Adrenal gland (tissue), 12 donors: ENCODE results near the gene PGPEP1. TPM values are rescaled to one million over a fixed set of nuclear protein-coding genes. Genes with fewer than 3 reads are reported as not detected.
"Not testable (repeated sequence)": the region's sequence is repeated elsewhere in the genome, so short reads cannot be mapped to it uniquely, and the experiment has no call there.

Experiments
- DNase-seq, 7 donors: peaks; one replicate each; pipeline ENCODE4 v3.0.0-alpha.2; 2019 to 2020
- H3K27ac ChIP-seq, 5 donors: fragments of 200-600 bp; sonication (generic) in 4 of 5; 1 replicate in 3 of 5; 2 replicates in 2 of 5; pipeline versions ENCODE4 v1.5.1 to v1.8.0; 2016 to 2020; ENCODE audit warnings: mild to moderate bottlenecking in 1 of 5
- H3K27me3 ChIP-seq: fragments of 200-600 bp; 2 replicates; pipeline ENCODE4 v1.8.0; 2021
- H3K36me3 ChIP-seq, 2 donors: fragments of 200-600 bp; replicated peaks in 1 of 2; 1 replicate in 1 of 2; 2 replicates in 1 of 2; pipeline versions ENCODE4 v1.5.1 to v1.8.0; 2018 to 2022
- H3K4me1 ChIP-seq, 2 donors: fragments of 200-600 bp; replicated peaks in 1 of 2; 1 replicate in 1 of 2; 2 replicates in 1 of 2; pipeline versions ENCODE4 v1.5.1 to v1.8.0; 2018 to 2021
- H3K4me3 ChIP-seq, 4 donors: fragments of 200-600 bp; sonication (generic) in 3 of 4; one replicate each; pipeline ENCODE4 v1.5.1; 2016 to 2018
- H3K9me3 ChIP-seq, 3 donors: fragments of 200-600 bp; sonication (generic) in 1 of 3; replicated peaks in 1 of 3; 1 replicate in 2 of 3; 2 replicates in 1 of 3; pipeline versions ENCODE4 v1.5.1 to v1.8.0; 2016 to 2021
- POLR2A ChIP-seq, 2 donors: fragments of 450-650 bp; IDR thresholded peaks; one replicate each; pipeline ENCODE4 v1.6.1; 2017; ENCODE audit warnings: antibody characterized with exemption in 2 of 2, mild to moderate bottlenecking in 2 of 2, moderate library complexity in 1 of 2
- WGBS, 4 donors: extraction: QIAGEN DNeasy Blood & Tissue Kit in 2 of 4; methylation state at CpG; one replicate each; pipeline versions ENCODE4 v1.1.5 to v1.1.7; 2013 to 2017; 5-methylcytosine and 5-hydroxymethylcytosine counted together
- intact Hi-C, 2 donors: fragments of 100-400 bp; cut with DNase I; formaldehyde crosslinking; loops; one replicate each; pipeline versions ENCODE4 v1.14.1 to v1.15.0; 2022 to 2023
- polyA plus RNA-seq, 3 donors: library from polyadenylated mRNA; stranded (reverse); fragments of 200-250 nt in 2 of 3; fragments of 350-450 nt in 1 of 3; fragmentation: Illumina TruSeq in 1 of 3; extraction: RNeasy Lipid Tissue Mini Kit (QIAGEN cat#74804) in 1 of 3; gene quantifications; one replicate each; pipeline ENCODE4 v1.2.3, GENCODE V29; 2013 to 2014
- total RNA-seq, 9 donors: library from RNA; depleted of rRNA in 4 of 9; stranded (reverse); fragments of >200 nt in 4 of 9; fragments of 120-200 nt in 1 of 9; fragmentation: NEBNext Ultra II Directional in 1 of 9; extraction: Animal tissue kit (Norgen Biotek cat#: 25700) in 1 of 9; gene quantifications; one replicate each; pipeline versions ENCODE4 v1.1.0 to v1.2.4, GENCODE V29; 2013 to 2023
- TF ChIP-seq, protein P1 (sequence below), 6 experiments: fragments of 450-650 bp in 4 of 6; fragments of 200-600 bp in 2 of 6; sonication (generic) in 1 of 6; IDR thresholded peaks; 1 replicate in 5 of 6; 2 replicates in 1 of 6; pipeline versions ENCODE4 v1.5.1 to v1.8.0; 2016 to 2021; ENCODE audit warnings: antibody characterized with exemption in 6 of 6, mild to moderate bottlenecking in 2 of 6, moderate library complexity in 1 of 6
- donor health status: healthy with polysubstance abuse.
- donor health status: Bipolar disorder and iron deficiency.
- donor health status: DM: yes; HTN: yes; CAD: no.
- donor health status: DM: no; HTN: no; CAD: no.
- donor health status: DM: no; HTN: no; CAD: no.
- donor health status: DM: yes; HTN: yes; CAD: no.

Gene PGPEP1
- total and polyA plus RNA-seq, 12 donors, result 19.0 to 89.2 (median 44.0) TPM

DNA sequence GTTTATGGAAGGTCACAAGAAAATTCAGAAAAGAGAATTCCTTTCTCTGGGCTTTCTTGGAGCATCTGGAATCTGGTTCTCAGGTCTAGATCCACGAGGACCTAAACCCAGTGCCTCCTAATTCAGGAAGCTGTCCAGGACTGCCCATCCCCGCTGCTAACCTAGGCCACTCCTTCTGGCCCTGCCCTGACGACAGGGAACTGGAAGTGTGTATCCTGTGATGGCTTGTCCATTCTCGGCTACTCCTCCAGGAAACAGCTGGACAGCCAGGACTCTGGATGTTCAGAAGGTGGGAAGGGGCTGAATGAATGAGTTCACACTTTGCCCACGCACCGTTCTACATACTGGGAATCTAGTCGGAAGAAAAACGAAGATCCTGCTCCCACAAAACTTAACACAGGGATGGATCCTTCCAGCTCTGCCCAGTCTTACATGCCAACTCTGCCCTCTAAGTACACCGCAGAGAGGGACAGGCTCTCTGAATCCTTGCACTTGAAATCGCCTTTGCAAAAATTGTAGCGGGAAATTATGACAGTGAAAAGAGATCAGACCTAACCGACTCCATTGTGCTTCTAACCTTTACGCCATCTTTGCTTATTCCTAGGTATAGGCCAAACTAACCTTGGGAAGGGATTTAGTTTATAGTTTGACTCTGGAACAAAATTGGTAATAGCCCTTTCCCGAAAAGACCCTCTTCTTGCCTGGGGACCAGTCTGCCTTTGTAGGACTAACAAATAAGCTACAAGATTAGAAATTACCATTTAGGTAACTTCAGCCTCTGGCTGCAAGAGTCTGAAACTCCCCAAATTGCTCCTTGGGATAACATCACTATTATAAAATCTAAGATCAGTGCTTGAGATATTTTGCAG is 19.3 kb upstream of the PGPEP1 start:
- 70 to 76% (median 73%) methylated on average over 13 to 14 of the region's 14 CpGs for WGBS, 4 donors
- peak in 1 of 7 donors; percentile 60 for DNase-seq
- peak overlapping the region in 4 of 5 donors; percentile 10 to 97 (median 60) for H3K27ac ChIP-seq
- no peak for TF ChIP-seq POLR2A (IDR thresholded peaks at IDR 0.05)
- TF ChIP-seq, protein P1, sequence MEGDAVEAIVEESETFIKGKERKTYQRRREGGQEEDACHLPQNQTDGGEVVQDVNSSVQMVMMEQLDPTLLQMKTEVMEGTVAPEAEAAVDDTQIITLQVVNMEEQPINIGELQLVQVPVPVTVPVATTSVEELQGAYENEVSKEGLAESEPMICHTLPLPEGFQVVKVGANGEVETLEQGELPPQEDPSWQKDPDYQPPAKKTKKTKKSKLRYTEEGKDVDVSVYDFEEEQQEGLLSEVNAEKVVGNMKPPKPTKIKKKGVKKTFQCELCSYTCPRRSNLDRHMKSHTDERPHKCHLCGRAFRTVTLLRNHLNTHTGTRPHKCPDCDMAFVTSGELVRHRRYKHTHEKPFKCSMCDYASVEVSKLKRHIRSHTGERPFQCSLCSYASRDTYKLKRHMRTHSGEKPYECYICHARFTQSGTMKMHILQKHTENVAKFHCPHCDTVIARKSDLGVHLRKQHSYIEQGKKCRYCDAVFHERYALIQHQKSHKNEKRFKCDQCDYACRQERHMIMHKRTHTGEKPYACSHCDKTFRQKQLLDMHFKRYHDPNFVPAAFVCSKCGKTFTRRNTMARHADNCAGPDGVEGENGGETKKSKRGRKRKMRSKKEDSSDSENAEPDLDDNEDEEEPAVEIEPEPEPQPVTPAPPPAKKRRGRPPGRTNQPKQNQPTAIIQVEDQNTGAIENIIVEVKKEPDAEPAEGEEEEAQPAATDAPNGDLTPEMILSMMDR (IDR thresholded peaks at IDR 0.05), result no peak
- no peaks in the 10 kb centered on the region for H3K9me3 ChIP-seq
- no peak overlapping the region for H3K4me3 ChIP-seq
- peaks cover 43 to 60% of the 10 kb centered on the region in 2 donors for H3K4me1 ChIP-seq
- no peaks in the 10 kb centered on the region for H3K36me3 ChIP-seq
- intact Hi-C loops, result no loop called here
- no peaks in the 10 kb centered on the region for H3K27me3 ChIP-seq

DNA sequence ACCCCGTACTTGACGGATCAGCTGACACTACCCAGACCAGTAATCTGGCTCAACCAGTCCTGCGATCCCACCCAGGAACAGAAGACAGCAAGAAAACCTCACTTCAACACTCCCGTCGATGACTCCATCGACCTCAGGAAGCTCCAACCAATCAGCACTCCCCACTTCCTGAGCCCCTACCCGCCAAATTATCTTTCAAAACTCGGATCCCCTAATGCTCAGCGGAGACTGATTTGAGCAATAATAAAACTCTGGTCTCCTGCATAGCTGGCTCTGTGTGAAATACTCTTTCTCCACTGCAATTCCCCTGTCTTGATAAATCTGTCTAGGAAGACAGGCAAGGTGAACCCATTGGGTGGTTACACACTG is 18.7 kb upstream of the PGPEP1 start:
- Histone ChIP-seq H3K27me3 (no peaks in the 10 kb centered on the region), H3K4me3 (peak overlapping the region in 1 of 4 donors; percentile 59), H3K9me3 (no peaks in the 10 kb centered on the region), H3K36me3 (no peaks in the 10 kb centered on the region), H3K4me1 (peaks cover 43 to 60% of the 10 kb centered on the region in 2 donors), H3K27ac (peak overlapping the region; percentile 83 to 98 (median 92))
- TF ChIP-seq POLR2A (IDR thresholded peaks at IDR 0.05), result no peak
- TF ChIP-seq, protein P1 (IDR thresholded peaks at IDR 0.05), result no peak
- no peak for DNase-seq
- intact Hi-C loops, result no loop called here
- WGBS, 4 donors, result 29 to 47% (median 39%) methylated on average over 7 to 9 of the region's 9 CpGs

DNA sequence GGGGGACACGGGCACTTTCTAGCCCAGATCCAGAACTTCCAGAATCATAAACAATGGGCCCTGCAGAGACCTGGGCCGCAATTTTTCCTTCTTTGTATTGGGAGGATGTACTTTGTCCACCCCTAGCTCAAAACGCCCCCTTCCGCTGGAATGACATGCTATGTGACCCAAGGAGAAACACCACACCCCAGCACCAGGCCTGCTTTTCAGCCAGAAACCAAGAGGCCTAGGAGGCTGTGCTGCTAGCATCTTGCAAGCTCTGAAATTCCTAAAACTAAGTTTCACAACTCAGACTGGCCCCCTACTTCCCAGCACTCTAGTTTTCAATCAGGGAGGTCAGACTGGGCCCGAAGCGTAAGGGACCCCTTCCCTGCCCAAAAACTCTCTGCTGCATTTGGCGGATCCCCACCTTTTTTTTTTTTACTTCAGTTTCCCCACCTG is 18.1 kb upstream of the PGPEP1 start:
- H3K4me1 ChIP-seq, result peaks cover 43 to 60% of the 10 kb centered on the region in 2 donors
- H3K4me3 ChIP-seq, result peak overlapping the region; percentile 39 to 76 (median 62)
- no peak for TF ChIP-seq POLR2A (IDR thresholded peaks at IDR 0.05)
- TF ChIP-seq, protein P1 (IDR thresholded peaks at IDR 0.05), result no peak
- H3K27ac ChIP-seq, result peak overlapping the region; percentile 83 to 98 (median 92)
- no peaks in the 10 kb centered on the region for H3K36me3 ChIP-seq
- WGBS, 4 donors, result 0 to 4% (median 2%) methylated on average over 7 of the region's 7 CpGs
- no peaks in the 10 kb centered on the region for H3K27me3 ChIP-seq
- peak in 4 of 7 donors; percentile 50 to 75 (median 58) for DNase-seq
- no peaks in the 10 kb centered on the region for H3K9me3 ChIP-seq
- intact Hi-C loops, result no loop called here

- no peaks in the 10 kb centered on the region for H3K36me3 ChIP-seq
- H3K9me3 ChIP-seq, result no peaks in the 10 kb centered on the region
- H3K27me3 ChIP-seq, result no peaks in the 10 kb centered on the region
- H3K4me3 ChIP-seq, result peak within 1 kb of the TSS; percentile 39 to 76 (median 62)
- peak; percentile 98 to 99 (median 99) for DNase-seq
- WGBS, 4 donors, result 0 to 1% (median 1%) methylated on average over 20 to 75 of the region's 75 CpGs
- peak within 1 kb of the TSS; percentile 85 to 98 (median 93) for H3K27ac ChIP-seq
- intact Hi-C loops, result no loop called here
- TF ChIP-seq, protein P1 (IDR thresholded peaks at IDR 0.05), result peak in 3 of 6 experiments; percentile 19 to 36 (median 25)
- TF ChIP-seq POLR2A (IDR thresholded peaks at IDR 0.05), result peak; percentile 71 to 85
- peaks cover 39 to 56% of the 10 kb centered on the region in 2 donors for H3K4me1 ChIP-seq
Observed at GRCh38 chr19:18322759-18323460, 17.5 kb upstream of the PGPEP1 start, which contains the start of gene LSM4. Gene LSM4, minus strand, starts transcription at chr19:18323076. Its CDS starts 56 bp downstream, at chr19:18323020.

GRCh38 chr19:18324373-18324731 is 16.0 kb upstream of the PGPEP1 start:
- 30 to 35% (median 33%) methylated on average over 6 of the region's 6 CpGs for WGBS, 4 donors
- peak overlapping the region; percentile 85 to 98 (median 93) for H3K27ac ChIP-seq
- H3K36me3 ChIP-seq, result not testable (repeated sequence)

More at GRCh38 chr19:18324373-18324731, 16.0 kb upstream of the PGPEP1 start:
- peaks cover 32 to 50% of the 10 kb centered on the region in 2 donors for H3K4me1 ChIP-seq
- peak in 1 of 7 donors; percentile 31 for DNase-seq
- intact Hi-C loops, H3K9me3 ChIP-seq, H3K27me3 ChIP-seq, H3K4me3 ChIP-seq: not testable (repeated sequence)
